Measurements from ENCODE around the gene HYCC1.
"Not testable (repeated sequence)": the region's sequence is repeated elsewhere in the genome, so short reads cannot be mapped to it uniquely, and the experiment has no call there.

HYCC1 gene

DNA sequence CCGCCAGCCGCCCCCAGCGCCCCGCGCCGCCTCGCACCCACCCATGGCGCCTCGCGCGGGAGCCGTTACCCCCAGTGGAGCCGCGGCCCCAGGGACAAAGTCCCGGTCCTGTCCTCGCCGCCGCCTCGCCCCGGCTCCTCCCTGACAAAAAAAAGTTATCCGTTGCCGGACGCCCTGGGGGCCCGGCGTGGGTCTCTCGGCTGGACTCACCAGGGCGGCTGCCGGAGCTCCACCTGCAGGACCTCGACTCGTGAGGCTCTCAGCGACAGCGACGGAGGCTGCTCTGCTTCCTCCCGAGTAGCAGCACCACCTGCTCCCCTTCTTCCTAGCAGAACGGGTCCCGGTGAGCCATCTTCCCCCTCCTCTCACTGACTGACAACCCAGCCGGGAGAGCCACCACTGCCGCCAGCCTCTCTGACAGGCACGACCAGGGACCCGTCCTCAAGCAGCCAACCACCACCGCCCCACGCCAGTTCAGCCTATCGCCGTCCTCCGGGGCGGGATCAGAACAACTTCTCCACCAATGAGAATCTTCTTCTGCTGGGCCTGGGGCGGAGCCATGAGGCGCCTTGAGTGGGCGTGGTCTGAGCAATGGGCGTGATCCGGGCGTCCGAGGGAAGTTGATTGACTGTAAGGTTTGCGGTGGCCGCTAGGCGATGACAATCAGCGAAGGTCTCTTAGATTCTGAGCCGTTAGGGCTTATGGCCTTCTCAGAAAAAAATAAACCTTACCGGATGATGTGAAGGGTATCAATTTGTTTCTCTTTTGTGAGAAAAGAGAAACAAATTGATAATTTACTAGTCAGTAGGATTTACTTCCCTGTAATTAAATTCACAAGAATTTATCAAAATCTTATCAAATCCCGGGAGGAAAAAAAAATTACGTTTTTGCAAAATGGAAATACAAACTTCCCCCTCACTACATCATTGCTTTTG is at the start of gene HYCC1:
TSS of gene HYCC1 (minus strand) at position 416 of the 935 bp plus-strand sequence. CDS start 23,019 bp downstream, outside the sequence.
- peak; percentile 96 for DNase-seq

DNA sequence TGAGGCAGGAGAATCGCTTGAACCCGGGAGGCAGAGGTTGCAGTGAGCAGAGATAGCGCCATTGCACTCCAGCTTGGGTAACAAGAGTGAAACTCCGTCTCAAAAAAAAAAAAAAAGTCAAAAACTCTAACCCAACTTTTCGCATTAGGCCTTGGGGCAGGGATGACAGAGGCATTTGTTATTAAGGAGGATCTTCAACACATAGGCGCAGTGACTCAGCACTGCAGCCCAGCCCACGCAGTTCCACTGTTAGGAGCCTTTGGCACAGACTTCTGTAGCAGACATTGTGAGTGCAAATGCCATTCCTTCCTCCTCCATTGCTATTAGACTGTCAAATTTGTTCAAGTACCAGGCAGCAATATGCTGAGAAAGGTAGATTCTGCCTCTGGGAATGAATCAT is 48.5 kb upstream of the HYCC1 start:
- no peak for DNase-seq

DNA sequence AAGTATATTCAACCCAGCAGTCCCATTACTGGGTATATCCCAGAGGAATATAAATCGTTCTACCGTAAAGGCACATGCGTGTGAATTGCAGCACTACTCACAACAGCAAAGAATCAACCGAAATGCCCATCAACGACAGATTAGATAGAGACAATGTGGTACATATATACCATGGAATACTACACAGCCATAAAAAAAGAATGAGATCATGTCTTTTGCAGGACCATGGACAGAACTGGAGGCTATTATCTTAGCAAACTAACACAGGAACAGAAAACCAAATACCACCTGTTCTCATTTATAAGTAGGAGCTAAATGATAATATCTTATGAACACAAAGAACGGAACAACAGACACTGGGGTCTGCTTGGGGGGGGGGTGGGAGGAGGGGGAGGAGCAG is 47.4 kb upstream of the HYCC1 start:
- DNase-seq = no peak

DNA sequence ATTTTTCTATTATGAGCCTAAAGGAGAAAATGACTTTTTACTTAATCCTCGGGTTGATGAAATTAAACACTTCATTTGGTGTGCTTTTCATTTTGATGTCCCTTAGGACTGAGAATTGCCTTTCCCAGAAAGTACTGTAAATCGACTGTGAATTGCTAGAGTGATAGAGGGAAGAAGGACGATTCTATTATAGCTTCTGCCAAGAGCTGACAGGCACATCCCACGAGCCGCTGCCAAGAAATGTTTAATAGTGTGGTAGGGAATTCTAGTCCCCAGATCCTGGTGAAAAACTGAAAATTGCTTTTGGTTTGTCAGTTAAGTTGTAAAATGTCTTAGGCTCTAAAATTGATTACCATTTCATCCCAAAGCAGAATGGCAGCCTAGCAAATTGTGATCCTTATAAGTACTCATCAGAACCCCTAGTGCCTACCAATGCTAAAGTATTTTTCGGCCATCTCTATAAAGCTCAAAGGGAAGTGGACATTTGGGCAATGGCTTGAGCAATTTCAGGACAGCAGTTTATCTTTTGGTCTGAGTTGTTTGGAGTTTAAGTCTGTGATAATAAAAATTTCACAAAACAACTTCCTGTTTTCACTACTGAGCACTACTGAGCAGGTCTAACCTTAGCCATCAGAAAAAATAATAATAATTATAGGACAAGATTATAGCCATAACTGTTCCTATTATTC is 44.6 kb upstream of the HYCC1 start:
- no peak for DNase-seq

DNA sequence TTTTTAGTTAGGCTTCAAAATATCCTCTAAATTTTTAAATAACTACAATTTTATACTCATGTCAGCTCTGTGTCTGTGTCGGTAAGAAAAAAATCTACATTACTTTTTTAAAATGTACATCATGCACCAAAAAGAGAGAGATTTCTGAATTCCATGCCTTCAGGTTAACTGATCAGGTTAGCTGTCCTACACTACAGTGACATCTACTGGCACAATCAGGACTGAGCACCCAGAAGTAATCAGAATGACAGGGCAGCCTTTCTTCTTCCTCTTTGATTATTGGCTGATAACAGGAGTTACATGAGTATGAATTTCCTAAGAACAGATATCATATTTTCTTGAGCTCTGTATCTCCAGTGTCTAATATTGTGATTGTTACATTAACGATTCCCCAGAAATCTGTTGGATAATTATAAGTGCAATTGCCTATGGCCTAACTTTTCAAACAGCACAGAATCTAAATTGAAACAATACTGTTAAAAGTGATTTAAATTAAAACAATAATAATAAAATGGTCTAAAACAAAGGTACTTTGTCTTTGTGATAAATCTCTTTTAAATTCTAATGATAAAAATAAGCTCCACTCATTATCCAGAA is 41.8 kb upstream of the HYCC1 start:
- peak; percentile 25 for DNase-seq

DNA sequence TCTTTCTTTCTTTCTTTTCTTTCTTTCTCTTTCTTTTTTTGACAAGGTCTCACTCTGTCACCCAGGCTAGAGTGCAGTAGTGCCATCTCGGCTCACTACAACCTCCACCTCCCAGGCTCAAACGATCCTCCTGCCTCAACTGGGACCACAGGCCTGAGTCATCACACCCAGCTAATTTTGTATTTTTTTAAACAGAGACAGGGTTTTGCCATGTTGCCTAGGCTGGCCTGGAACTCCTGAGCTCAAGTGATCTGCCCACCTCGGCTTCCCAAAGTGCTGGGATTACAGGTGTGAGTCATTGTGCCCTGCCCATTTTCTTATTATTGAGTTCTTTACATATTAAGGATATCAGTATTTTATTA is 37.2 kb upstream of the HYCC1 start:
- not testable (repeated sequence) for DNase-seq

DNA sequence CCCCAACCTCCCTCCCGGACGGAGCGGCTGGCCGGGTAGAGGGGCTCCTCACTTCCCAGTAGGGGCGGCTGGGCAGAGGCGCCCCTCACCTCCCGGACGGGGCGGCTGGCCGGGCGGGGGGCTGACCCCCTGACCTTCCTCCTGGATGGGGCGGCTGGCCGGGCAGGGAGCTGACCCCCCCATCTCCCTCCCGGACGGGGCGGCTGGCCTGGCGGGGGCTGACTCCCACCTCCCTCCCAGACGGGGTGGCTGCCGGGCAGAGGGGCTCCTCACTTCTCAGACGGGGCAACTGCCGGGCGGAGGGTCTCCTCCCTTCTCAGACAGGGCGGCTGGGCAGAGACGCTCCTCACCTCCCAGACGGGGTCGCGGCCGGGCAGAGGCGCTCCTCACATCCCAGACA is 32.4 kb upstream of the HYCC1 start:
- DNase-seq = not testable (repeated sequence)

DNA sequence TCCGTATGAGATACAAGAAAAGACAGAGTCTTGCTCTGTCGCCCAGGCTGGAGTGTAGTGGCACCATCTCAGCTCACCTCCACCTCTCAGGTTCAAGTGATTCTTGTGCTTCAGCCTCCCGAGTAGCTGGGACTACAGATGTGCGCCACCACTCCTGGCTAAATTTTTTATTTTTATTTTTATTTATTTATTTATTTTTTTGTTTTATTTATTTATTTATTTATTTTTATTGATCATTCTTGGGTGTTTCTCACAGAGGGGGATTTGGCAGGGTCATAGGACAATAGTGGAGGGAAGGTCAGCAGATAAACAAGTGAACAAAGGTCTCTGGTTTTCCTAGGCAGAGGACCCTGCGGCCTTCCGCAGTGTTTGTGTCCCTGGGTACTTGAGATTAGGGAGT is 31.2 kb upstream of the HYCC1 start:
- not testable (repeated sequence) for DNase-seq

DNA sequence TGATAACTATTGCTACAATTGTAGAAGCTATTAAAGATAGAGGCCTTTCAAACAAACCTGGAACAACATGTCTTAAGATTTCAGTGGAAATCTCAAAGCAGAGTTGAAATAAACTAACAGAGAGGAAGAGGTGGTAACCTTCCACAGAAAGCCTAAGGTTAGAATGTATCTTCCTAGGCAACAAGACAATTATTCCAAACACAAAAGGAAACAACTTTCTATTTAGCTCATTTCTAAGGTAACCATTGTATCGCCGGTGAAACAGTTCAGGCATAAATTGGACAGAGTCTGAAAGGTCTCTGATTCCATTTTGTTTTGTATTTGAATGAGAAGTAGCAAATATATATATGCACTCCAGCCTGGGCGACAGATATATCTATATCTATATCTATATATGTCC is 30.7 kb upstream of the HYCC1 start:
- DNase-seq = no peak

DNA sequence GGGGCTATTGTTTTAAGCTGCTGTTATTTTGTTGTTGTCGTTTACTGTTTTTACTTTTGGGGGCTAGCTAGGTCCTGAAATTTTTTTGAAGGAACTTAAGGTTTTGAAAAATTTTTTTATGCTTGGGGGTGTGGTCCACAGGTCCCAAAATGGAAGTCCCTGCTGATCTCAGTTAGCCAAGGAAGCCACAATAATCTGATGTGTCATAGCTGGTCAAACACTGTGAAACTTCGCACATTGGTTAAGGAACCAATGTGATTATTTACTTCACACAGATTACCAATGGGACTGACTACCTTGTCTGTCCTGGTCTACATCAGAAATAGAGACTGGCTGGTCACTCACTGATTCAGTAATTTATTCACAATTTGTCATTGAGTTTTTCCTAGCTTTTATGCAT is 29.5 kb upstream of the HYCC1 start:
- DNase-seq = no peak

DNA sequence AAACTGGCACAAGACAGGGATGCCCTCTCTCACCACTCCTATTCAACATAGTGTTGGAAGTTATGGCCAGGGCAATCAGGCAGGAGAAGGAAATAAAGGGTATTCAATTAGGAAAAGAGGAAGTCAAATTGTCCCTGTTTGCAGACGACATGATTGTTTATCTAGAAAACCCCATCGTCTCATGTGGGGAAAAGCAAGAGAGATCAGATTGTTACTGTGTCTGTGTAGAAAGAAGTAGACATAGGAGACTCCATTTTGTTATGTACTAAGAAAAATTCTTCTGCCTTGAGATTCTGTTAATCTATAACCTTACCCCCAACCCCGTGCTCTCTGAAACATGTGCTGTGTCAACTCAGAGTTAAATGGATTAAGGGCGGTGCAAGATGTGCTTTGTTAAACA is 25.7 kb upstream of the HYCC1 start:
- not testable (repeated sequence) for DNase-seq

DNA sequence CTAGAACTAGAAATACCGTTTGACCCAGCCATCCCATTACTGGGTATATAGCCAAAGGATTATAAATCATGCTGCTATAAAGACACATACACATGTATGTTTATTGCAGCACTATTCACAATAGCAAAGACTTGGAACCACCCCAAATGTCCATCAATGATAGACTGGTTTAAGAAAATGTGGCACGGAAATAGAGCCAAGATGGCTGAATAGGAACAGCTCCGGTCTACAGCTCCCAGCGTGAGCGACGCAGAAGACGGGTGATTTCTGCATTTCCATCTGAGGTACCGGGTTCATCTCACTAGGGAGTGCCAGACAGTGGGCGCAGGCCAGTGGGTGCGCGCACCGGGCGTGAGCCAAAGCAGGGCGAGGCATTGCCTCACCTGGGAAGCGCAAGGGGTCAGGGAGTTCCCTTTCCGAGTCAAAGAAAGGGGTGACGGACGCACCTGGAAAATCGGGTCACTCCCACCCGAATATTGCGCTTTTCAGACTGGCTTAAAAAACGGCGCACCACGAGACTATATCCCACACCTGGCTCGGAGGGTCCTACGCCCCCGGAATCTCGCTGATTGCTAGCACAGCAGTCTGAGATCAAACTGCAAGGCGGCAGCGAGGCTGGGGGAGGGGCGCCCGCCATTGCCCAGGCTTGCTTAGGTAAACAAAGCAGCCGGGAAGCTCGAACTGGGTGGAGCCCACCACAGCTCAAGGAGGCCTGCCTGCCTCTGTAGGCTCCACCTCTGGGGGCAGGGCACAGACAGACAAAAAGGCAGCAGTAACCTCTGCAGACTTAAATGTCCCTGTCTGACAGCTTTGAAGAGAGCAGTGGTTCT is 21.8 kb upstream of the HYCC1 start:
- DNase-seq = not testable (repeated sequence)

DNA sequence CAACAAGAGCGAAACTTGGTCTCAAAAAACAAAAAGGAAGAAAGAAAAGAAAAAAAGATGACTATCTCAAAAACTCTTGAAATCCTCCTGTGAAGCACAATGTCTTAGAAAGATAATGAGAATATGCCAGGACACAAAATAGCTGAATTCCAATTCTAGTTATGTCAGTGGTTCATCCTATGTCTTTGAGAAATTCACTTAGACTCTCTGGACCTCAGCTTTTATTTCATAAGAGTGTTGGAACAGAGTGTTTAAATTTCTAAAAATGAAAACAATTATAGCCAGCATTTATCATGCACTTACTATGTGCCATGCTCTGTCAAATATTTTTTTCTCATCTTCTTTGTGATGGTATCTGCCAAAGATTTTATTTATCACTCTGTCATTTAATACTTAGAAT is 13.3 kb upstream of the HYCC1 start:
- DNase-seq = no peak

DNA sequence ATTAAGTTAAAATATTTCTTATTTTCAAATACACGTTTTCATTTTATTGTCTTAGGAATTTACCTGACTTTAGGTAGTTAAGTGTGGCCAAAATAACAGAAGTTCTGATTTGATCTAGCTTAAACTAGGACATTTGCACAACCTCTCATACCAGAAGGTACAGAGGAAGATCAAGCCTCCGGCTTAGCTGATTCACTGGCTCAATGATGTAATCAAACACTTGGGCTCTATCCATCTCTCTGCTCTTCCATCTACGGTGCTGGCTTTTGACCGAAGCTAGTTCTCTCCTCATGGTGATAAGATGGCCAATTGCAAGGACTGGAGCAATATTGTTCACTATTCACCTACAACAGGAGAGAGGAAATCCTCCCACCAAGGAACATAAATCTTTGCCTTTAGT is 12.2 kb upstream of the HYCC1 start:
- DNase-seq = no peak

DNA sequence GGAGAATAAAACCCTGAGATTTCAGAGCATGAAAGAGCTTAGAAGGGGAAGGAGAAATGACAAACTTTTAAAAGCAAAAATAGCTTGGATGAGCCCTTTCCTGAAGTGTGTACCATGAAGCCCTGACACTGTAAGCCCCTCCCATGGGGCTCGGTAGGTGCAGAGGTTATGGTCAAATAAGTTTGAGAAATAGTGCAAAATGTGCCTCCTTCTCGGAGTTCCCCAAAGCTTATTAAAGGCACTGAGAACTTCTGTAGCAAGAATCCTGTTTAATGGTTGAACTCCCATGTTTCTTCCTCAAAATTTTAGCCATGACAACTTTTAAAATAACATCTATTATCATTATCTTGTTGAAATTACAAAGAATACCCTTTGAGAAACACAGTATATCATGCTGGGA is 10.5 kb upstream of the HYCC1 start:
- no peak for DNase-seq

DNA sequence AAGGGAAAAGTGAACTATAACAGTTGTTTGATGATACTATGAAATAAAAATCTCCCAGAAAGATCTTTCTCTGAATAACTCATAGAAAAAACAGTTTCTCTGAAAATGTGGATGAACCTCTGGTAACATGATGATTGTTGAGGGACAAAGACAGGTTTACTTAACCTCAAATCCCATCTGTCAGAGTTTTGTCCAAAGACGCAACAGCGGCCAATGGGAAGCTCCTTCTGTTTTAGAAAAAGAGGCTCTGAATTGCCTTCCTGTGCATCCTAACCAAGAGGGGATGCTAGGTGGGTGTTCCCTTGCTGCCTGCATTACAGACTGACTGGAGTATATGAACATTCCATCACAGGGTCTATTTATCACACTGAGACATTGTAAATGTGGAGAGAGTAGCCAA is 8.9 kb upstream of the HYCC1 start:
- no peak for DNase-seq

DNA sequence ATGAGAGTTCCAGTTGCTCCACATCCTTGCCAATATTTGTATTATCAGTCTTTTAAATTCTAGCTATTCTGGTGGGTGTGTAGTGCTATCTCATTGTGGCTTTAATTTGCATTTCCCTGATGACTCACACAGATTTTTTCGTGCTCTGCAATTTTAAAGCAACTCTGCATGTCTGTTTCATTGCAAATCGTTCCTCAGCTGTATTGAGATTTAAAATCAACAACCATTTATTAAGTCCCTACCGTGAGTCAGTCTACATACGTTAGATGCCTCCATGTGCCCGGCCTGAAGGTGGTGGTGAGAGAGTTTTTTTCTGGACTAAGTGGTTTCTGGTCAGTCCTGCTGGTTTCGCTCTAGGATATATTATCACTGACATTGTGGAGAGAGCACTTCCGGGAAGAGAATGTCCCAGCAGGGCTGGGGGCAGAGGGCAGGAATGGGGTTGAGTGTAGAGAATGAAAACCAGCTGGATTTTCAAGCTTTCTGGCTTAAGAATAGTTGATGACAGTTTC is 8.4 kb upstream of the HYCC1 start:
- DNase-seq = no peak

DNA sequence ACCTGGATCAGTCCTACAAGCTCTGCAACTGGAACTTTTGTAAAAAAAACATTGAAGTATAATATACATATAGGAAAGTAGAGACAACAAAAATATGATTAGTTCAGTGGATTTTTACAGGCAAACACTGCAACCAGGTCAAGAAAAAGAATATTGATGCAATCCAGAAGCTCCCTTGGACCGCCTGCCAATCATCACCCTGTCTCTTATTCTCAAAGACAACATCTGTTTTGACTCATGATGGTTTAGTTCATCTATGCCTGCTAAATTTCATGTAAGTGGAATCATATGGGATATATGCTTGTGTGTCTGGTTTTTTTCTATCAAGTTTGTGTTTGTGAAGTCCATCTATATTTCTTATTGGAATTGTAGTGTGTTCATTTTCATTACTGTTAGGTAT is 7.7 kb upstream of the HYCC1 start:
- DNase-seq = no peak

DNA sequence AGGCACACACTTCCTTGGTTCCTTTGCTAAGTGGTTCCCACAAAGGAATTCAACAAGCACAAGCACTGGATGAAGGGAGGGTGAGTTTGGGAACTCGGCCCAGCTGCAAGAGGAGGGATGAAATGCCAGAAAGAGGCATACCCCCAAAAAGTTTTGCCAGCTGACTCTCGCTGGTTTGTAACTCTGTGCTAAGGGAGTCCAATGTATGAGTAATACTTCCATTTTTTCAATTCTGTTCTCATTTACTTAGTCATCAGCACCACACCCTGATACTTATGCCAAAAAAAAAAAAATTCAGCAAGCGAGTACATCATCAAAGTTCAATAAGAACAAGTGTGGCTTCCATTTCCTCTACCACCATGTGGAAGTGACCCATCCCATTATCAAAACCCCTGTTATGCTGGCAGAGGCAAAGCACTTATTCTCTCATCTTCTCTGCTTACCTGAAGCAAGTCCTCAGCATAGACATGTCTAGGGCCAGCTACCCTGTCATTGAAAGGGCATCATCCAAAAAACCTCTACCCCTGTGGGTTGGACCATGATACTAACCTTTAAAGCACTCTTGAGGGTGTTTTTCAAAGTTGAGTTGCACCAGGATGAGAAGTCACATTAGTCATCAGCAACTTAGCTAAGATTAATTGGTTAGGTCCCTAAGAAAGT is 6.9 kb upstream of the HYCC1 start:
- no peak for DNase-seq

DNA sequence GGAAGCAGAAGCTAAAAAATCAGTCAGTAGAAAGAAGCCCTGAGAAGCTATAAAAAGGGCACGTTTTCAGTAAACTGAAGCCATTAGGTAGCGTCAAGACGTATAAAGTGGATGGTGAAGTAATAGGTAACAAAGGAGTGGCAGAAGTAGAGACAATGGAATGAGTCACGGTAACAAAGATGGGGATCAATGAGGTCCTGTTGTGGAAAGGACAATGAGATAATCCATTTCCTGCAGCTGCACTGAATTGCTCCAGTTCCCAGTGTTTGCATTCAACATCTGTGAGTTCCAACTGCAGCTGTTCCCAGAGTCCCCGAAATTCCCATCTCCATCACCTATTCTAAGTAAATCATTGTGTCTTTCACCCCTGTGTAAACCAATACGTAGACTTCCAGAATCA is 4.8 kb upstream of the HYCC1 start:
- DNase-seq = no peak

DNA sequence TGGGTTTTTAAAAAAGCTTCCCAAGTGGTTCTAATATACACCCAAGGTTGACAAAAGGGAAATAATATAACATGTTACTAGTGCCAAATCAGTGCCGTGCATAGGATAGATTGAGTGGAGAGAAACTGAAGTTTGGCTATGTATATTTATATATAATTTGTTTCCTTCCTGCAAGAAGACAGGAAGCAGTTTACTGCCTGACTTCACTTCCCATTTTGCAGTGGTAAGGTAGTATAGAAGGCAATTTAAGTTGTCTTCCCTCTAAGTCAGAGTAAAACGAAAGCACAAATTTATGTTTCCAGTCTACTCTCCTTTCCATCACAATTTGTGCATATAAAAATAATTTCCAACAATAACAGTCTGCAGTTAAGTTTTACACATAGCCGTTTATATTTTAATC is 3.4 kb upstream of the HYCC1 start:
- no peak for DNase-seq

All from NCI-H2107 (cell line).